Suprapubic skin (tissue), 4 donors: ENCODE results near the gene MVP.
"Not testable (repeated sequence)": the region's sequence is repeated elsewhere in the genome, so short reads cannot be mapped to it uniquely, and the experiment has no call there.

Source experiments
- CTCF ChIP-seq, 2 donors: fragments of 200-600 bp in 1 of 2; fragments of 450-650 bp in 1 of 2; sonication (generic) in 1 of 2; IDR thresholded peaks; one replicate each; pipeline ENCODE4 v1.5.1; 2016 to 2019; ENCODE audit warnings: antibody characterized with exemption in 2 of 2, mild to moderate bottlenecking in 1 of 2, moderate library complexity in 1 of 2
- POLR2A ChIP-seq, 2 donors: fragments of 450-650 bp; IDR thresholded peaks; one replicate each; pipeline ENCODE4 v1.6.1; 2017; ENCODE audit warnings: antibody characterized with exemption in 2 of 2, mild to moderate bottlenecking in 2 of 2, moderate library complexity in 2 of 2
- POLR2AphosphoS5 ChIP-seq, 3 donors: sonication (generic); formaldehyde crosslinking; IDR thresholded peaks; one replicate each; pipeline ENCODE4 v1.6.1; 2017; ENCODE audit warnings: antibody characterized with exemption in 3 of 3

- not testable (repeated sequence) for TF ChIP-seq CTCF, POLR2AphosphoS5, POLR2A (IDR thresholded peaks at IDR 0.05)
Observed at GRCh38 chr16:29772330-29772729, 47.9 kb upstream of the MVP start.
